Heart right ventricle (tissue), 16 donors: ENCODE results near the gene HSPBP1. TPM values are rescaled to one million over a fixed set of nuclear protein-coding genes. Genes with fewer than 3 reads are reported as not detected.
A peak's percentile ranks its signal among the peaks of the same experiment; 100 is the strongest.

Source experiments
- ATAC-seq, 8 donors: fragments of 200-7000 bp; cut with Tn5 transposase; one replicate each; pipeline ENCODE4 v1.9.1; 2020; ENCODE audit warnings: mild to moderate bottlenecking in 8 of 8, moderate library complexity in 8 of 8, moderate number of reproducible peaks in 1 of 8
- DNase-seq, 2 donors: peaks; one replicate each; pipeline ENCODE4 v3.0.0-alpha.2; 2020
- H3K27ac ChIP-seq, 10 donors: fragments of 200-600 bp; sonication (generic) in 2 of 10; one replicate each; pipeline versions ENCODE4 v1.5.0 to v1.8.0; 2020 to 2022; ENCODE audit warnings: mild to moderate bottlenecking in 3 of 10
- H3K27me3 ChIP-seq, 7 donors: fragments of 200-600 bp; one replicate each; pipeline ENCODE4 v1.8.0; 2021 to 2022; ENCODE audit warnings: mild to moderate bottlenecking in 2 of 7
- H3K36me3 ChIP-seq, 9 donors: fragments of 200-600 bp; sonication (generic) in 1 of 9; one replicate each; pipeline versions ENCODE4 v1.5.0 to v1.8.0; 2020 to 2022; ENCODE audit warnings: mild to moderate bottlenecking in 2 of 9
- H3K4me1 ChIP-seq, 9 donors: fragments of 200-600 bp; sonication (generic) in 1 of 9; one replicate each; pipeline versions ENCODE4 v1.5.0 to v1.8.0; 2020 to 2022; ENCODE audit warnings: mild to moderate bottlenecking in 4 of 9
- H3K4me3 ChIP-seq, 10 donors: fragments of 200-600 bp; sonication (generic) in 2 of 10; one replicate each; pipeline versions ENCODE4 v1.5.0 to v1.8.0; 2020 to 2022; ENCODE audit warnings: mild to moderate bottlenecking in 7 of 10, moderate library complexity in 2 of 10
- H3K9me3 ChIP-seq, 11 donors: fragments of 200-600 bp in 10 of 11; sonication (generic) in 2 of 11; one replicate each; pipeline versions ENCODE4 v1.5.0 to v1.8.0; 2013 to 2022; ENCODE audit warnings: mild to moderate bottlenecking in 2 of 11, control low read depth in 1 of 11, moderate library complexity in 1 of 11
- CTCF ChIP-seq, 9 donors: fragments of 200-600 bp; sonication (generic) in 2 of 9; IDR thresholded peaks; one replicate each; pipeline versions ENCODE4 v1.5.0 to v1.8.0; 2021 to 2022; ENCODE audit warnings: antibody characterized with exemption in 9 of 9, mild to moderate bottlenecking in 5 of 9, moderate library complexity in 1 of 9
- WGBS, 2 donors: extraction: QIAGEN DNeasy Blood & Tissue Kit; methylation state at CpG; one replicate each; pipeline ENCODE4 v1.1.7; 2013; ENCODE audit warnings: inconsistent platforms in 1 of 2; 5-methylcytosine and 5-hydroxymethylcytosine counted together
- intact Hi-C, 10 donors: fragments of 100-400 bp; cut with DNase I; formaldehyde crosslinking; loops; one replicate each; pipeline versions ENCODE4 v1.11.1 to v1.14.2; 2022
- polyA plus RNA-seq, 2 donors: library from polyadenylated mRNA; stranded (reverse); fragments of 200-250 nt; gene quantifications; one replicate each; pipeline ENCODE4 v1.2.3, GENCODE V29; 2013
- total RNA-seq, 10 donors: library from RNA; stranded (reverse); fragmentation: NEBNext Ultra II Directional in 3 of 10; extraction: Animal tissue kit (Norgen Biotek cat#: 25700) in 3 of 10; gene quantifications; one replicate each; pipeline versions ENCODE4 v1.2.1 to v1.2.4, GENCODE V29; 2021 to 2023
- donor health status: Arrhythmogenic right ventricular cardiomyopathy.
- donor health status: ischemic (EF 13 %, LVEDD 7.1; RV severe dilation, severe dysfunction).
- donor health status: healthy with polysubstance abuse.
- donor health status: DM: no; HTN: yes; CAD: no.
- donor health status: DM: no; HTN: no; CAD: no.
- donor health status: ischemic (EF 25% LVEDD 6.9; RV normal size, moderate dysfunction).
- donor health status: ischemic (EF 25% LVEDD 5.7; RV mildly dilated, moderate dysfunction).
- donor health status: healthy.
- donor health status: DM: yes; HTN: yes; CAD: no.
- donor health status: Ischemic cardiomyopathy.
- donor health status: ischemic (EF 35%, LVEDD 5.7; RV mildly dilated, moderate dysfunction).
- donor health status: nonischemic (EF 11% LVEDD 7.7; RV severe dilation, severe dysfunction).
- donor health status: DM: yes; HTN: yes; CAD: no.
- donor health status: PGD.
- donor health status: ischemic (EF 29% LVEDD 5.4; RV normal size, mild dysfunction).
- donor health status: nonischemic (EF 23%, LVEDD 6.1; RV moderate dilation, normal function).

The HSPBP1 gene
- total and polyA plus RNA-seq, 12 donors = 26.7 to 83.7 (median 32.6) TPM

- Histone ChIP-seq H3K27ac (peak overlapping the region in 6 of 10 donors; percentile 9 to 50 (median 26)), H3K9me3 (no peaks in the 10 kb centered on the region), H3K36me3 (peaks cover 0 to 66% (median 23%) of the 10 kb centered on the region in 9 donors), H3K4me3 (no peak overlapping the region), H3K27me3 (no peaks in the 10 kb centered on the region), H3K4me1 (peaks cover 10 to 61% (median 47%) of the 10 kb centered on the region in 9 donors)
- intact Hi-C loops = no loop called here
- TF ChIP-seq CTCF (IDR thresholded peaks at IDR 0.05) = no peak
- no peak for ATAC-seq
- DNase-seq = no peak
- WGBS, 2 donors = 46 to 51% methylated on average over 10 of the region's 10 CpGs
These were observed 31.7 kb downstream of the HSPBP1 start for GRCh38 chr19:55248166-55248675.

- 21 to 33% methylated on average over 10 of the region's 10 CpGs for WGBS, 2 donors
- DNase-seq (peak; percentile 50 to 60), ATAC-seq (peak; percentile 36 to 83 (median 76))
- Histone ChIP-seq H3K4me1 (peaks cover 10 to 55% (median 43%) of the 10 kb centered on the region in 9 donors), H3K36me3 (peaks cover 0 to 68% (median 24%) of the 10 kb centered on the region in 9 donors), H3K27me3 (no peaks in the 10 kb centered on the region), H3K9me3 (no peaks in the 10 kb centered on the region), H3K4me3 (no peak overlapping the region), H3K27ac (peak overlapping the region in 6 of 10 donors; percentile 10 to 50 (median 26))
- peak in 1 of 9 donors; percentile 7 for TF ChIP-seq CTCF (IDR thresholded peaks at IDR 0.05)
- intact Hi-C loops = no loop called here
These were observed 32.2 kb downstream of the HSPBP1 start for GRCh38 chr19:55247621-55248099.

GRCh38 chr19:55246462-55247451, 33.2 kb downstream of the HSPBP1 start:
- Histone ChIP-seq H3K27ac (peak overlapping the region in 2 of 10 donors; percentile 20 to 22), H3K36me3 (peaks cover 3 to 76% (median 33%) of the 10 kb centered on the region in 9 donors)
- ATAC-seq = peak in 1 of 8 donors; percentile 14

More at GRCh38 chr19:55246462-55247451, 33.2 kb downstream of the HSPBP1 start:
- no peak for TF ChIP-seq CTCF (IDR thresholded peaks at IDR 0.05)
- intact Hi-C loops = no loop called here
- Histone ChIP-seq H3K27me3 (no peaks in the 10 kb centered on the region), H3K9me3 (no peaks in the 10 kb centered on the region), H3K4me3 (no peak overlapping the region), H3K4me1 (peaks cover 8 to 46% (median 35%) of the 10 kb centered on the region in 9 donors)
- WGBS, 2 donors = 91 to 92% methylated on average over 40 of the region's 40 CpGs
- DNase-seq = no peak
